ENCODE measurements around the gene NOL7. TPM values are rescaled to one million over a fixed set of nuclear protein-coding genes. Genes with fewer than 3 reads are reported as not detected.
A peak's percentile ranks its signal among the peaks of the same experiment; 100 is the strongest.

The NOL7 gene
- total and polyA plus RNA-seq, 2 of the 13 experiments (the other 11 are each of a cell fraction or from before 2014, with no cell fraction given): 37.8 to 186 TPM

DNA sequence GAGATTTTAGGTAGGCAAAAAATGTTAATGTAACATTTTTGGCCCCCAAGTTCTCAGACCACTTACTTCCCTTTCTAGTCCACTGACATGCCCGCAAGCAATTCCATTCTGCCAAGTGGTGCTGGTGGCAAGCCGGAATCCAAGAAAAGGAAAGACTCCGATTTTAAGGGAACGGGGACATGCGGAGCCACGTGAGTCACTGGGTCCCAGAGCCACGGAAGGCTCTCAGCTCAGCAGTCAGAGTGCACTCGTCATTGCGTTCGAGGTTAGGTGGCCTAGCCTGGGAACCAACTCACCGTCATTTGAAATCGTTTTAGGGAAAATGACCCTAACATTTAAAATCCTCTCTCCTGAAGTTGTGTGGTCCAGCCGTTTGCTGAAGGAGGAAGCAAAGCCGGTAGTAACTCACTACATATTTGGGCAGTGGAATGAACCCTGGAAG is 41.4 kb upstream of the NOL7 start (continued):
- TF ChIP-seq FOXJ3 (CRISPR knock-in tag; IDR thresholded peaks at IDR 0.05; ENCODE audit: borderline replicate concordance) (no peak; the same call in 1 of the 2 replicates), PHF8 (CRISPR knock-in tag; IDR thresholded peaks at IDR 0.05) (no peak), FOXK1 (CRISPR knock-in tag; IDR thresholded peaks at IDR 0.05; ENCODE audit: borderline replicate concordance, low read depth) (no peak), ELF4 (CRISPR knock-in tag; IDR thresholded peaks at IDR 0.05; ENCODE audit: borderline replicate concordance) (no peak), ZMAT3 (CRISPR knock-in tag; conservative IDR thresholded peaks at IDR 0.05) (no peak), ZKSCAN1 (IDR thresholded peaks at IDR 0.05; ENCODE audit: low read length) (no peak), BRF2 (CRISPR knock-in tag; IDR thresholded peaks at IDR 0.05) (no peak), ZBTB38 (CRISPR knock-in tag; IDR thresholded peaks at IDR 0.05) (peak; percentile 22; the same call in 1 of the 2 replicates), ZFP62 (CRISPR knock-in tag; IDR thresholded peaks at IDR 0.05) (no peak), HNRNPH1 (optimal IDR thresholded peaks at IDR 0.05; ENCODE audit: low read depth, low read length) (no peak), ZNF335 (CRISPR knock-in tag; IDR thresholded peaks at IDR 0.05) (no peak), ZNF503 (CRISPR knock-in tag; IDR thresholded peaks at IDR 0.05) (no peak), EZH2 (conservative IDR thresholded peaks at IDR 0.05; ENCODE audit: low read depth, low read length) (no peak), DPF2 (CRISPR knock-in tag; IDR thresholded peaks at IDR 0.05; ENCODE audit: borderline replicate concordance, low read depth) (no peak), THAP11 (CRISPR knock-in tag; IDR thresholded peaks at IDR 0.05) (no peak), RBM39 (IDR thresholded peaks at IDR 0.05; ENCODE audit: low read depth, low read length, poor library complexity, severe bottlenecking) (no peak), FOXK2 (IDR thresholded peaks at IDR 0.05) (no peak)
- TF ChIP-seq, protein P1, sequence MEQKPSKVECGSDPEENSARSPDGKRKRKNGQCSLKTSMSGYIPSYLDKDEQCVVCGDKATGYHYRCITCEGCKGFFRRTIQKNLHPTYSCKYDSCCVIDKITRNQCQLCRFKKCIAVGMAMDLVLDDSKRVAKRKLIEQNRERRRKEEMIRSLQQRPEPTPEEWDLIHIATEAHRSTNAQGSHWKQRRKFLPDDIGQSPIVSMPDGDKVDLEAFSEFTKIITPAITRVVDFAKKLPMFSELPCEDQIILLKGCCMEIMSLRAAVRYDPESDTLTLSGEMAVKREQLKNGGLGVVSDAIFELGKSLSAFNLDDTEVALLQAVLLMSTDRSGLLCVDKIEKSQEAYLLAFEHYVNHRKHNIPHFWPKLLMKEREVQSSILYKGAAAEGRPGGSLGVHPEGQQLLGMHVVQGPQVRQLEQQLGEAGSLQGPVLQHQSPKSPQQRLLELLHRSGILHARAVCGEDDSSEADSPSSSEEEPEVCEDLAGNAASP (CRISPR knock-in tag; IDR thresholded peaks at IDR 0.05; ENCODE audit: borderline replicate concordance): no peak
- TF ChIP-seq, protein P2, sequence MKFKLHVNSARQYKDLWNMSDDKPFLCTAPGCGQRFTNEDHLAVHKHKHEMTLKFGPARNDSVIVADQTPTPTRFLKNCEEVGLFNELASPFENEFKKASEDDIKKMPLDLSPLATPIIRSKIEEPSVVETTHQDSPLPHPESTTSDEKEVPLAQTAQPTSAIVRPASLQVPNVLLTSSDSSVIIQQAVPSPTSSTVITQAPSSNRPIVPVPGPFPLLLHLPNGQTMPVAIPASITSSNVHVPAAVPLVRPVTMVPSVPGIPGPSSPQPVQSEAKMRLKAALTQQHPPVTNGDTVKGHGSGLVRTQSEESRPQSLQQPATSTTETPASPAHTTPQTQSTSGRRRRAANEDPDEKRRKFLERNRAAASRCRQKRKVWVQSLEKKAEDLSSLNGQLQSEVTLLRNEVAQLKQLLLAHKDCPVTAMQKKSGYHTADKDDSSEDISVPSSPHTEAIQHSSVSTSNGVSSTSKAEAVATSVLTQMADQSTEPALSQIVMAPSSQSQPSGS (CRISPR knock-in tag; IDR thresholded peaks at IDR 0.05): no peak
- TF ChIP-seq, protein P3, sequence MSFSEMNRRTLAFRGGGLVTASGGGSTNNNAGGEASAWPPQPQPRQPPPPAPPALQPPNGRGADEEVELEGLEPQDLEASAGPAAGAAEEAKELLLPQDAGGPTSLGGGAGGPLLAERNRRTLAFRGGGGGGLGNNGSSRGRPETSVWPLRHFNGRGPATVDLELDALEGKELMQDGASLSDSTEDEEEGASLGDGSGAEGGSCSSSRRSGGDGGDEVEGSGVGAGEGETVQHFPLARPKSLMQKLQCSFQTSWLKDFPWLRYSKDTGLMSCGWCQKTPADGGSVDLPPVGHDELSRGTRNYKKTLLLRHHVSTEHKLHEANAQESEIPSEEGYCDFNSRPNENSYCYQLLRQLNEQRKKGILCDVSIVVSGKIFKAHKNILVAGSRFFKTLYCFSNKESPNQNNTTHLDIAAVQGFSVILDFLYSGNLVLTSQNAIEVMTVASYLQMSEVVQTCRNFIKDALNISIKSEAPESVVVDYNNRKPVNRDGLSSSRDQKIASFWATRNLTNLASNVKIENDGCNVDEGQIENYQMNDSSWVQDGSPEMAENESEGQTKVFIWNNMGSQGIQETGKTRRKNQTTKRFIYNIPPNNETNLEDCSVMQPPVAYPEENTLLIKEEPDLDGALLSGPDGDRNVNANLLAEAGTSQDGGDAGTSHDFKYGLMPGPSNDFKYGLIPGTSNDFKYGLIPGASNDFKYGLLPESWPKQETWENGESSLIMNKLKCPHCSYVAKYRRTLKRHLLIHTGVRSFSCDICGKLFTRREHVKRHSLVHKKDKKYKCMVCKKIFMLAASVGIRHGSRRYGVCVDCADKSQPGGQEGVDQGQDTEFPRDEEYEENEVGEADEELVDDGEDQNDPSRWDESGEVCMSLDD (CRISPR knock-in tag; IDR thresholded peaks at IDR 0.05; ENCODE audit: borderline replicate concordance): peak; percentile 26; the same call in 1 of the 2 replicates
- TF ChIP-seq, protein P4, sequence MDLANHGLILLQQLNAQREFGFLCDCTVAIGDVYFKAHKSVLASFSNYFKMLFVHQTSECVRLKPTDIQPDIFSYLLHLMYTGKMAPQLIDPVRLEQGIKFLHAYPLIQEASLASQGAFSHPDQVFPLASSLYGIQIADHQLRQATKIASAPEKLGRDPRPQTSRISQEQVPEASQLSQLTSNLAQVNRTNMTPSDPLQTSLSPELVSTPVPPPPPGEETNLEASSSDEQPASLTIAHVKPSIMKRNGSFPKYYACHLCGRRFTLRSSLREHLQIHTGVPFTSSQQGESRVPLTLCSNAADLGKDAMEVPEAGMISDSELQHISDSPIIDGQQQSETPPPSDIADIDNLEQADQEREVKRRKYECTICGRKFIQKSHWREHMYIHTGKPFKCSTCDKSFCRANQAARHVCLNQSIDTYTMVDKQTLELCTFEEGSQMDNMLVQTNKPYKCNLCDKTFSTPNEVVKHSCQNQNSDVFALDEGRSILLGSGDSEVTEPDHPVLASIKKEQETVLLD (CRISPR knock-in tag; IDR thresholded peaks at IDR 0.05; ENCODE audit: low read depth): no peak; the same call in 1 of the 2 replicates
